G401.6 (cell line): ENCODE data around the gene SYNGR1.
"Not testable (repeated sequence)": the region's sequence is repeated elsewhere in the genome, so short reads cannot be mapped to it uniquely, and the experiment has no call there.

Source experiments
- FAIRE-seq: peaks from 2 replicates; lab custom pipeline; 2012; peaks lifted over from hg19 to GRCh38; lab: Jason Lieb, UNC

SYNGR1 gene

DNA sequence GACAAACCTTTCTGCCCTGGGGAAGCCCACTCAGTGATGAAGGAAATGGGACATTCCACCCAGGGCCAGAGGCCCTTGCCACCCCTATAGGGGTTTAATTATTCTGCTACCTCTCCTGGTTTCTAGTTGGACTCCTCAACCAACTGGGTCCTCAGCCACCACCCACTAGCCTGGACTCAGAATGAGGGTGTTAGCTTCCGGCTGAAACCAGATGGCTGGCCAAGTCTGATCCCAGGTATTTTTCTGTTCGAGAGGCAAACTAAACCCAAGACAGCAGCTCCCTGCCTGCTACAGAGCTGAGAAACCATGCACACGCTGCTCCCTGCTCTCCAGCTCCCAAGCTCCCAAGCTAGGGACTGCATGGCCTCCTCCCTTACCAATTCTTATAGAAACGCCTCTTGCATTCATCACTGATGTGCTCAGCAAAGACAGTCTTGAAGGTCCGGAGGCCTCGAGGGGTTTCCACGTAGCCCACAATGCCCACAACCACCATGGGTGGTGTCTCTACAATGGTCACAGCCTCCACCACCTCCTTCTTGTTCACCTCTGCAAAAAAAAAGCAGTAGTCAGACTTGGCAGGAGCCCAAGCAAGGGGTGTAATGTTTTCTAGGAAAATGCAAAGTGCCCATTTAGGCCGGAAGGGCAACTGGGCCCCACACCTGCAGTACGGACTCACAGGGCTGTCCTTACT, 32.6 kb upstream of the SYNGR1 start:
- FAIRE-seq = no peak

DNA sequence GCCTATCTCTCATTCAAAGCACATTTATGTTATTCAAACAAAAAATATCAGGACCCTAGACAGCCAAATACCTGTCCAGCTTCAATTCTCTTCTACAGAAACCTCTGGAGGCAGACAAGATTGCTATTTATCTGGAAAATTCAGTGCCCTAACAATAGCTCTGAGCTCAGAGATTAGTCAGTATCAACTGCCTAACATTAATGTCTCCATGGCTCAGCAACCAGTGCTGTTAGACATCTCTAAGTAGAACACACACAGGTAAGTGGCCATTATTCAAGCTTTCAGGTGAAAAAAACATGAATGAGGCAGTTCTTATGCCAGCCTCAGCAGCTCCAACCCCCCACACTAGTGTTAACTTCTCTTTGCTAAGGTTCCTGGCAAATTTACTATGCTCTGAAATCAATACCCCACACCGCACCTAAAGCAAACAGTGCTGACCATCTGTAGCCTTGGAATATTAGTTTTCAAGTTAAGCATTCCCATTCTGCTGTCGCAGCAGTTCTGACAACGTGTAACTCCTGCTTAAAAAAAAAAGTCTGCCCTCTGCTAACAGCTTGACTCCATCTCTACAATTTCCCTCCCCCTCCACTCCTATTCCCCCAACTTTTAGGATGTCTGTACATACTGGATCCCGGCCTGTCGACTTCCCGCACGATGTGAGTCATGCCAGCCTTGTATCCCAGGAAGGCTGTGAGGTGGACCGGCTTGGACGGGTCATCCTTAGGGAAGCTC, 31.9 kb upstream of the SYNGR1 start:
- FAIRE-seq = no peak

DNA sequence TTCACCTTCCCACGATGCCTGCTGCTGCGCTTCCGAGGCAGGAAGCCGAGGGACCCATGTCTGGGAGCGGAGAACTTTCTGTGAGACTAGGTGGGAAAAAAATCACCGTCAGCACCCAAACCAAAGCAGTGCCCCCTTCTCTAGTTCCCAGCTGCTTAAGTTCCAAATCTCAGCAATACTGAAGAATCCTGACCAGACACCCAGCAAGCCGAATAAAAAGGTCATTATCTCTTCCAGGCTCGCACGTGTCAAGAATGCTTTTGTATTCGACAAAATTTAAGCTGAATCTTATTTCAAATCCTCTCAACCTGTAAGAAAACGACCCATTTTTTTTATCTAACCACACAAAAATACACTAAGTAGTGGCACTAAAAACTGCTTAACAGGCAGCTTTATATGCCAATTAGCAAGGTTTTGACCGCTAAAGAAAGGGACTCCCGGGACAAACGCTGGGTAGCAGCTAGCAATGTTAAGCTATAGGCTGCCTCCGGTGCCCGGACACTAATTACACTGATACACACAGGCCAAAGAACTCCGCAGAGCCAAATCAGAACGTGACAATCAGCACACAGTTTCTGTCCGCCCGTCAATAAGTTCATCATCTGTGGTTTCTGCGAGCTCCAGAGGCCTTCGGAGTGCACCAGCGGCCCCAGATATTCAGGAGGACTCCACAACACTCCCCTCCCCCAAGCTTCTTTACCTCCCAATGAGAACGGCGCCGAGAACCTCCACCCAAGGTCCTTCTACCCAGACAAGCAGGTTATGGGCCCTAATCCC, 31.1 kb upstream of the SYNGR1 start:
- no peak for FAIRE-seq

DNA sequence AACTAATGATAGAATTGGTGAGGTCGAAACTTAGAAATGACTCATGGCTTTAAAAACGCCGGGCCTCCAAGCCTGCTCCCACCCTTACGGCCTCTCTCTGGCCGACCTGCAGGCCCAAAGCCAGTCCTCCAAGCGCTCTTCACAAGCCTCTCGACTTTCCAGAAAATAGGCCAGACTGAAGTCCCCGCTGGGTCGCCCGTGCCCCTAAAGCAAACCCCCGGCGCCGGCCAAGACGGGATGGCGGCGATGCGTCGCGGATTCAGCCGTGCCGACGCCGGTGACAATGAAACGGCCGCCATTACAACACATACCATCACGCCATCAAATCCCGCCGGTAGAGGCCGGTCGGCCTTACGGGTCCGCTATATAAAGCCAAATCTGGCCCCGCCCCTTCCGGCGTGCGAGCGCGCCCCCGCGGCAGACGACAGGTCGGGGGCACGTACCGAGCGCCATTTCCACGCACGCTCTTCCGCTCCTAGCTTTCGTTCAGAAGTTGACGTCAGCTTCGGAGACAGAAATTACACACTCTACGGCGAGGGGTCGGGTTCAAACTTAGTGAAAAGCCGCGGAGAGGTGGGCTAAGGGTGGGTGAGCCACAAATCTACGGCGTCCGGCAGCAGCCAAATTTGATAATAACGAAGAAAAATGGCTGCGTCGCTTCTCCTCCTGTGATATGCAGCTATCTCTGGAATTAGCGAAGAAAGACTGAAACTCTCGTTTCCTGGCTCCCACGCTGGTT, 30.3 kb upstream of the SYNGR1 start, which contains the start of gene RPL3:
Gene RPL3 (minus strand): TSS at position 340 of the 739 bp plus-strand sequence. CDS start 26 bp downstream, at position 314.
- peak; percentile 98 for FAIRE-seq

DNA sequence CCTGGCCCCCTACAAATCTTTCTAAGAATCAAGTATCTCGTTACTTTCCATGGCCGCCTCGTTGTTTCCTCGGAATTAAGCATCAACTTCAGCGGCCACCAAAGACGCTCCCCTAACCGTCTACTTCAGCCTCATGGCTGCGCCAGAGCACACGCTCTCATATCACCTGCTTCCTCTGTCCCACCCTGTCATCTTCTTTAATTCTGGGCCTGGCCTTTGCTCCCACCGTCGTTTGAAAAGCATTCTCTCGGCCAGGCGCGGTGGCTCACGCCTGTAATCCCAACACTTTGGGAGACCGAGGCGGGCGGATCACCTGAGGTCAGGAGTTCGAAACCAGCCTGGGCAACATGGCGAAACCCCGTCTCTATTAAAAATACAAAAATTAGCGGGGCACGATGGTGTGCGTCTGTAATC, 29.2 kb upstream of the SYNGR1 start:
- FAIRE-seq = not testable (repeated sequence)

DNA sequence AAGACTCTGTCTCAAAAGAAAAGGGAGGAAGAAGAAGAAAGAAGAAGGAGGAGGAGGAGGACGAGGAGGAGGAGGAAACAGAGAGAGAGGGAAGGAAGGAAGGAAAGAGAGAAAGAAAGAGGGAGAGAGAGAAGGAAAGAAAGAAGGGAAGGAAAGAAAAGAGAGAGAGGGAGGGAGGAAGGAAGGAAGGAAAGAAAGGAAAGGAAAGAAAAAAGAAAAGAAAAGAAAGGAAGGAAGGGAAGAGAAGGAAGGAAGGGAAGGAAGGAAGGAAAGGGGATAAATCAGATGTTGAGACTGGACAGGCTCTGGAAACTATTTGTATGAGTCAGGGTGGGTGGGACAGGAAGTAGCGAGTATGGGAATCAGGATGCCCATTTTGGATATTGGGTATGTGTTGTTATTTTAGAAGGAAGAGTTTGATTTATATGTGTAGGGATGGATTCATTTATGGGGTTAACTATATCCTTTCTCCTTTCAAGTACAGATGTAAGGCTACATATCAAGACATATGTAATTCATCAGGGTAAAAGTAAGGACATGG, 24.3 kb upstream of the SYNGR1 start:
- FAIRE-seq = no peak

DNA sequence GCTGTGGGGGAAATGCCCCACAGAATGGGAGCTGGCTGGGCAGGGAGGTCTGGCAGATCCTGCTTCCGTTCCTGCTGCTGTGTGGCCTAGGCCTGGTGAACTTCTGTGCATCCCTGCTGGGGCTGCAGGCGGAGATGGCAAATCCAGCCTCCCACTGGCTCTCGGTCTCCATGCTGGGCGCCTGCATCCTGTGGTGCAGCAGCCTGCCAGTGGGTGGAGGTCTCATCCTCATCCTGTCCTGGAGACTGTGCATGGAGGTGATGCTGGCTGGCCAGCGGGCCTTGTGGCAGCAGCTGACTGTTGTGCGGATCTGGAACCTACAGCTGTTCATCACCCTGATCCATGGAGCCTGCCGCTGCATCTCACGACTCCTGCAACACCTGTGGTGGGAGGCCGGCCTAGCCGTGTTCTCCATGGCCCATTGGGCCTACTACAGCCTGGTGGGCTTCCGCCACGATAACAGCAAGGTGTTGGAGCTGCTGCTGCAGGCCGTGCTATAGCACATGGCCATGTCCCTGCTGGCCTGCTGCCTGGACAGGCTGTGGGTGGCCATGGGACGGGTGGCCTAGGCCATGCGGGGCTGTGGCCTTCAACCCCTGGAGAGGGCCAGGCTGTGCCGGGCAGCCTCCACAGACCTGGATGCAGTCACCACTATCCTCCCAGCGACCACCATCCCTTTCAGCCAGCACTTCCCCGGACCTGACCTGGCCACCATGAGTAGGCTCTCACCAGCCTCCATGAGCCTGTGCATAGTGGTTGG, 21.6 kb upstream of the SYNGR1 start:
- no peak for FAIRE-seq

DNA sequence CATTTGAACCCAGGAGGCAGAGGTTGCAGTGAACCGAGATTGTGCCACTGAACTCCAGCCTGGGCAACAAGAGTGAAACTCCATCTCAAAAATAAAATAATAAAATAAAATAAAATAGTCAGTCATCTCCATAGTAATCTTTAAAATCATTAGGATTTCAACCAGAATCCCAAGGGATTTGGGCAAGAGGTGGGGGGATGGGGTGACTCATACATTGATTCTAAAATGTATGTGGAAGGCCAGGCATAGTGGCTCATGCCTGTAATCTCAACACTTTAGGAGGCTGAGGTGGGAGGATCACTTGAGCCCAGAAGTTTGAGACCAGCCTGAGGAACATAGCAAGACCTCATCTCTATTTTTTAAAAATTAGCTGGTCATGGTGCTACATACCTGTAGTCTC, 19.2 kb upstream of the SYNGR1 start:
- not testable (repeated sequence) for FAIRE-seq

DNA sequence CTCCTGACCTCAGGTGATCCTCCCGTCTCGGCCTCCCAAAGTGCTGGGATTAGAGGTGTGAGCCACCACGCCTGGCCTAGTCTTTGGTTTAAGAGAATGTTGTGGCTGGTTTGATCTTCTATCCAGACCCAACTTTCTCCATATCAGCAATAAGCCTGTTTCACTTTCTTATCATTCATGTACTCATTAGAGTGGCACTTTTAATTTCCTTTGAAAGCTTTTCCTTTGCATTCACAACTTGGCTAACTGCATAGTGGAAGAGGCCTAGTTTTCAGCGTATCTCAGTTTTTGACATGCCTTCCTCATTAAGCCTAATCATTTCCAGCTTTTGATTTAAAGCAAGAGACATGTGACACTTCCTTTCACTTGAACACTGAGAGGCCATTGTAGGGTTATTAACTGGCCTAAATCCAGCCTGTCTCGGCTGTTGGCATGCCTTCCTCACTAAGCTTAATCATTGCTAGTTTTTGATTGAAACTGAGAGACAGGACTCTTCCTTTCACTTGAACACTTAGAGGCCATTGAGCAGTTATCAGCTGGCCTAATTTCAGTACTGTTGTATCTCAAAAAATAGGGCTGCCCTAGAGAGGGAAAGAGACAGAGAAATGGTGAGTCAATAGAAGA, 17.2 kb upstream of the SYNGR1 start:
- no peak for FAIRE-seq

DNA sequence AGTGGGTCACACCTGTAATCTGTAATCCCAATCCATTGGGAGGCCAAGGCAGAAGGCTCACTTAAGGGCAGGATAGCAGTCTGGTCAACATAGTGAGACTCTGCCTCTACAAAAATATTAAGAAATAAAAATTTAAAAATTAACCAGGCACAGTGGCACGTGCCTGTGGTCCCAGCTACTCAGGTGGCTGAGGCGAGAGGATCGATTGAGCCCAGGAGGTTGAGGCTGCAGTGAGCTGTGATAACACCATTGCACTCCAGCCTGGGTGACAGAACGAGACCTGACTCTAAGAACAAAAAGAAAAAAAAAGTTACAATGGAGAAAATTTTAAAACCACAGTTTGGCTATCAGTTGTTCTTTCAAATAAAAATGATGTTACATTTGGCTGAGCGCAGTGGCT, 13.4 kb upstream of the SYNGR1 start:
- no peak for FAIRE-seq

DNA sequence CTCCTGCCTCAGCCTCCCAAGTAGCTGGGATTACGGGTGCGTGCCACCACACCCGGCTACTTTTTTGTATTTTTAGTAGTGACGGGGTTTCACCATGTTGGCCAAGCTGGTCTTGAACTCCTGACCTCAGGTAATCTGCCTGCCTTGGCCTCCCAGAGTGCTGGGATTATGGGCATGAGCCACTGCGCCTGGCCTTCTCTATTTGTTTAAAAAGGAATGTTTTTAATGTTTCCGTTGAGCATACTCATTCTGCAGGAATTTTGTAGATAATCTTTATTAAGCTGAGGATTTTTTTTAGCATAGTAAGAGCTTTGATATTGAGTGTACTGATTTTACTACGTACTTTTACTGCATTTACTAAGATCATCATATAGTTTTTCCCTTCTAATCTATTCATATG, 10.0 kb upstream of the SYNGR1 start:
- FAIRE-seq = not testable (repeated sequence)

DNA sequence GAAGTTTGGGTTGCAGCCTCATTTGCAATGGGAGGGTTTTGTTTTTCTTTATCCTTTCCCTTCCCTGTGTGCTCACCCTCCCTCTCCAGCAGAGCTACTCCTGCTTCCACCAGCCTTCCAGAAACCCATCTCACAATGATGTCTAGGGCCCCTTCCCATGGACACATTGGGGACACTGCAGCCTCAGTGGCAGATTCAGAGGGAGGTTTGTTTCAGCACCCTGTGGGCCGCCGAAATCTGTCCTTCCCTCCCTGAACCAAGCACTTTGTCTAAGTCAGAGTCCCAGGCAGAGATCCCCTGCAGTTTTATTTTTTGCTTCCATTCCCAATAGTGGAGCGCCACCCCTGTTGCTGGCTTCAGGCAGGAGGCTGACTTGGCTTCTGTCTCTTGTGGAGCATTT, 8.6 kb upstream of the SYNGR1 start:
- no peak for FAIRE-seq

DNA sequence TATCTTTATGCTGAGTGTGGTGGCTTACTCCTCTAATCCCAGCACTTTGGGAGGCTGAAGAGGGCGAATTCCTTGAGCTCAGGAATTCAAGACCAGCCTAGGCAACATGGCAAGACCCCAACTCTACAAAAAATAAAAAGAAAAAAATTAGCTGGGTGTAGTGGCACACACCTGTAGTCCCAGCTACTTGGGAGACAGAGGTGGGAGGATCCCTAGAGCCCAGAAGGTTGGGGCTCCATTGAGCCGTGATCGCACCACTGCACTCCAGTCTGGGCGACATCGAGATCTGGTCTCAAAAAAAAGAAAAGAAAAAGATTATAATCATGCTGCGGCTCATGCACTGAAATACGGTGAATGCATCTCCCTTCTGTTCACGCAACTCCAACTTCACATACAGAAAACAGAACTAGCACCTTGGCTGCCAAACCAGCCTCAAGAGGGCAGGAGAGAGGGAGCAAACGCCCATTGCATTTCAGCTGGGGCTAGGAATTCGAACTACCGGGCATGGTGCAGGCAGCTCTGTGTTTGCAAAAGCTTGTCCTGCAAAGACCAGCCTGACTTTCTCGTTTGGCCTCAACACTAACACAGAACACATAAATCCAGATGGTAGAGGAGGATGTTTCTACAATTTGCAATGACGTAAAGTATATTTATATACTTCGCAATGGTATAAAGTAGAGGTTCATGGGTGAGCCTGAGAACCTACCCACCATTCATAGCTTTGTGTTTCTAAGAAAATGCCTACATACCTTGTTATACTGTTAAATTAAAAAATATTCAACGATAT, 6.3 kb upstream of the SYNGR1 start:
- peak; percentile 97 for FAIRE-seq

DNA sequence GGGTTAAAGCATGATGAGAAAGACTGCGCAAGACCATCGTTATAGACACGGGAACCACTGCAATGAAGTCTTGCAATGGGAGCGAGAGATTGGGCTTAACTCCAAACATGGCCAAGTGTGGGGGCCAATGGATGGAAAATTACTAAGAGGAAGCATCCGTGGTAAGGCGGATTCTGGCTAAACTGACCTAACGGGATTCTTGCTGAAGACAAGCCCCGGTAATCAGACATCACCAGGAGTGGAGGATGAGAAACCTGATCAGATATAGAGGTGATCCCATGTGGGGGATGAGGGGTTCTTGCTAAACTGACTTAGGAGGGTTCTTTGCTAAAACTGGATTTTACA, 5.8 kb upstream of the SYNGR1 start:
- no peak for FAIRE-seq

DNA sequence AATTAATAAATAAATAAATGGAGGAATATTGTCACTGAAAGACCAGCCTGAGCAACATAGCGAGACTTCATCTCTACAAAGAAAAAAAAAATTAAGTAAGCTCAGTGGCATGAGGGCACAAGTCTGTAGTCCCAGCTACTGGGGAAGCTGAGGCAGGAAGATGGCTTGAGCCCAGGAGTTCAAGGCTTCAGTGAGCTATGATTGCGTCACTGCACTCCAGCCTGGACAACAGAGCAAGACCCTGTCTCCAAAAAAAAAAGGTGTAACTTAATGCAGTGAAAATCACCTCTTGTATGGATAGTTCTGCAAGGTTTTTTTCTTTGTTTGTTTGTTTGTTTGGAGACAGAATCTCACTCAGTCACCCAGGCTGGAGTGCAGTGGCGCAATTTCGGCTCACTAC, 4.6 kb upstream of the SYNGR1 start:
- FAIRE-seq = no peak

DNA sequence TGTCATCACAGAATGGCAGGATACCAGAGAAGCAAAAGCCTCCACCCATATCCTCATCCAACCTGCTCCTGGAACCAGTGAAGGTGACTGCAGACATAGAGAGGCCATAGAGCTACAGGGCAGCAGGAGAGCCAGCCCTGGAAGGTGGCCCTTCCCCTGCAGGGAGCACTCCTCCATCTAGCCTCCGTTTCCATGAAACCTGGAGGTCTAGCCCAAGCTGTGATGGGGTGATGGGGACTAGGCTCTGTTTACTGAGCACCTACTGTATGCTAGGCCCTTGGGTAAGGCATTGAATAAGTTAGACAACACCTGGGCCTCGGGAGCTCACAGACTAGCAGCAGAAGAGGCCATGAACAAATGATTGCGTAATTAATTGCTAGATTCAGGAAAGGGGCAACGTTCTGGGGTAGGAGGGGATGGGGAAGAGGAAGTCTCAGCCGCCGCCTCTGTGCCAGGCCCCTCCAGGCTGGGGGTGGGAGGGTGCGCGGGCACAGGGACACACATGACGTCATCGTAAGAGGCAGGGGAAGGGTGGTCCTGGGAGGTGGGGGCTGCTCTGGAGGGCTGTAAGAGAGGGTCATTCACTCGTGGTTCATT, 784 bp upstream of the SYNGR1 start:
- FAIRE-seq = no peak

DNA sequence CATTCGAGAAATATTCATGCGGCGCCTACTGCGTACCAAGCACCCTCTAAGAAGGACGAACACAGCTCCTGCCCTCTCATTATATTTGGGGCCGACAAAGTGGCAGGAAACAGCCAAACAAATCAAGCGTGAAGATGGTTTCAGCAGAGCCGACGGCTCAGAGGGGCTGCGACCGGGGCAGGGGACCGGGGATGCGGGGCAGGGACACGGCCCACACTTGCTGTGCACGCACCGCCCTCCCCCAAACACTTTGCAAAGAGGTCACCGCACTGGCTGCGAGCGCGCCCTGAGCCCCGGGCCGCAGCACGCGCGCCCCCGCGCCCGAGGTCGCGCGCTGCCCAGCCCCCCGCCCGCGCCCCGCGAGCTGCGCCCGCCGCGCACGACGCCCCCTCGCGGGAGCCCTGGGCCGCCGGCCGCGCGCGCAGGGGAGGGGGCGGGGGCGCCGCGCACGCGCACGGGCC, 255 bp upstream of the SYNGR1 start:
- FAIRE-seq = no peak

DNA sequence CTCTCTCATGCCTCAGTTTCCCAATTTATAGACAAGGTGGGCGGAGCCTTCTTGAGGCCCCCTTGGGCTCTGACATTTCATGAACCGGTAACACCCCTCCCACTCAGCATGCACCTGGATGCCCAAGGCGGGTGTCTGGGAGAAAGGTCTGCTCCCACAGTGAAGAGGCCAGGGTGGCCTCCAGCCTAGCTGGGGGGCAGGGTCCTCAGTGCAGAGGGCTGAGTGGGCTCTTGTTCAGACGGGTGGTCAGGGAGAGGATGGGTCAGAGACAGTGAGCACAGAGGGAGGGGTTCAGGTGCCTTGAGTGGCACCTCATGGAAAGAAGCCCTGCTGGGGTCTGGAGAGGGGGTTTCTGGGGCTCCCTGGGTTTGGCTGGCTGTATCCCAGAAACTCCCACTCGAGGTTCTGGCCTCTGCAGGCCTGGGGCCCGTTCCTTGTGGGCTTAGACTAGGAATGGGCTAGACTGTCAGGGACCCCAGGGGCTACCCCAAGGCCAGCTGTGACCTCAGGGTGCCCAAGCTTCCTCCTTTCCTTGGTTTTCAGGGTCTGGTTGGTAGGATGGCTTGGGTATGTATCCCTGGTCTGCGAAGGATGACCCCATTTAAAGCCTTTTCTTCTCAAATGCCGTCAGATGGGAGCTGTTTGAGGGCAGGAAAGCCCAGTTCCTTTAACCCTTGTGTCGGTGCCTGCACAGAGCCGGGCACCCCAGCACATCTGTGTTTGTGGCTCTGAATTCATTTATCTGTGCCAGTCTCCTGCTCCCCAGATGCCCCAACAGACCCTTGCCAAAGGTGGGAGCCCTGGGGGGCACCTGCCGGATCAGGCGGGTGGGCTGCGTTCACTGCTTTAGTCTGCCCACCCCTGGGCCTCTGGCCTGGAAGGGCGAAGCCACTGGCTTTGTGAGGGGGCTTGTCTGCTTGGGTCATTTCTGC, 1.2 kb downstream of the SYNGR1 start:
- no peak for FAIRE-seq
